WTC11 (cell line): ENCODE measurements around the gene DOCK1. TPM values are rescaled to one million over a fixed set of nuclear protein-coding genes. Genes with fewer than 3 reads are reported as not detected.

Experiments used
- ATAC-seq: fragments of 200-7000 bp; cut with Tn5 transposase; 2 replicates; pipeline ENCODE4 v1.10.0; 2021; ENCODE audit warnings: mild to moderate bottlenecking, moderate library complexity
- CTCF ChIA-PET: fragments of 300-600 bp; sonication (Branson Sonifier 250); formaldehyde crosslinking; loops from one replicate; lab custom pipeline; 2021; ENCODE audit warnings: antibody characterized with exemption; lab: Charles Lee
- POLR2A ChIA-PET: fragments of 350-600 bp; sonication (Branson Sonifier 250); formaldehyde crosslinking; loops from one replicate; lab custom pipeline; 2021; ENCODE audit warnings: antibody characterized with exemption; lab: Charles Lee
- DNase-seq: peaks from one replicate; pipeline ENCODE4 v3.0.0; 2021; ENCODE audit warnings: low spot score
- H3K27ac Mint-ChIP-seq: 2 replicates; pipeline ENCODE4 v1.8.0; 2021; ENCODE audit warnings: mixed read lengths
- H3K27me3 Mint-ChIP-seq: 2 replicates; pipeline ENCODE4 v1.8.0; 2021; ENCODE audit warnings: low read depth, mild to moderate bottlenecking, moderate library complexity, mixed read lengths
- H3K36me3 Mint-ChIP-seq: 2 replicates; pipeline ENCODE4 v1.8.0; 2021; ENCODE audit warnings: mixed read lengths
- H3K4me1 Mint-ChIP-seq: 2 replicates; pipeline ENCODE4 v1.8.0; 2022; ENCODE audit warnings: mixed read lengths
- H3K4me3 Mint-ChIP-seq: 2 replicates; pipeline ENCODE4 v1.8.0; 2021; ENCODE audit warnings: mild to moderate bottlenecking, moderate library complexity, mixed read lengths
- H3K9me3 Mint-ChIP-seq: 2 replicates; pipeline ENCODE4 v1.8.0; 2021; ENCODE audit warnings: mixed read lengths
- ATF6 ChIP-seq: sonication (generic); formaldehyde crosslinking; IDR thresholded peaks from 2 replicates; pipeline ENCODE4 v1.8.1; 2023; ENCODE audit warnings: mild to moderate bottlenecking, missing genetic modification reagents
- CBFB ChIP-seq: sonication (generic); formaldehyde crosslinking; IDR thresholded peaks from 2 replicates; pipeline ENCODE4 v1.8.1; 2022; ENCODE audit warnings: mild to moderate bottlenecking, low read depth, missing genetic modification reagents
- E2F1 ChIP-seq: sonication (generic); formaldehyde crosslinking; IDR thresholded peaks from 2 replicates; pipeline ENCODE4 v1.8.0; 2022; ENCODE audit warnings: mild to moderate bottlenecking, missing genetic modification reagents
- E2F4 ChIP-seq: sonication (generic); formaldehyde crosslinking; IDR thresholded peaks from 2 replicates; pipeline ENCODE4 v1.8.1; 2022; ENCODE audit warnings: low read depth, mild to moderate bottlenecking, moderate library complexity, missing genetic modification reagents, borderline replicate concordance
- ELF4 ChIP-seq: sonication (generic); formaldehyde crosslinking; IDR thresholded peaks from 2 replicates; pipeline ENCODE4 v1.8.1; 2022; ENCODE audit warnings: low read depth, mild to moderate bottlenecking, moderate library complexity, missing genetic modification reagents
- ESRRA ChIP-seq: sonication (generic); formaldehyde crosslinking; IDR thresholded peaks from 2 replicates; pipeline ENCODE4 v1.8.1; 2022; ENCODE audit warnings: mild to moderate bottlenecking, missing genetic modification reagents, borderline replicate concordance
- ETV6 ChIP-seq: sonication (generic); formaldehyde crosslinking; IDR thresholded peaks from 2 replicates; pipeline ENCODE4 v1.8.1; 2022; ENCODE audit warnings: mild to moderate bottlenecking, missing genetic modification reagents
- FOXP1 ChIP-seq: sonication (generic); formaldehyde crosslinking; IDR thresholded peaks from 2 replicates; pipeline ENCODE4 v1.8.0; 2022; ENCODE audit warnings: missing genetic modification reagents, mild to moderate bottlenecking, moderate library complexity, borderline replicate concordance
- GABPB1 ChIP-seq: sonication (generic); formaldehyde crosslinking; IDR thresholded peaks from 2 replicates; pipeline ENCODE4 v1.8.1; 2023; ENCODE audit warnings: mild to moderate bottlenecking, missing genetic modification reagents
- HMGXB4 ChIP-seq: sonication (generic); formaldehyde crosslinking; IDR thresholded peaks from 2 replicates; pipeline ENCODE4 v1.8.1; 2023; ENCODE audit warnings: mild to moderate bottlenecking, moderate library complexity, missing genetic modification reagents
- JUN ChIP-seq: sonication (generic); formaldehyde crosslinking; IDR thresholded peaks from 2 replicates; pipeline ENCODE4 v1.8.0; 2023; ENCODE audit warnings: mild to moderate bottlenecking, missing genetic modification reagents
- MLX ChIP-seq: sonication (generic); formaldehyde crosslinking; IDR thresholded peaks from 2 replicates; pipeline ENCODE4 v1.8.1; 2023; ENCODE audit warnings: mild to moderate bottlenecking, missing genetic modification reagents, moderate library complexity
- MXD4 ChIP-seq: fragments of 250-450 bp; sonication (Bioruptor Pico); IDR thresholded peaks from 2 replicates; pipeline ENCODE4 v1.8.0; 2021; ENCODE audit warnings: mild to moderate bottlenecking, moderate library complexity, borderline replicate concordance
- NR1H2 ChIP-seq: sonication (generic); formaldehyde crosslinking; IDR thresholded peaks from 2 replicates; pipeline ENCODE4 v1.9.0; 2021; ENCODE audit warnings: mild to moderate bottlenecking, moderate library complexity, missing genetic modification reagents
- NR3C1 ChIP-seq: sonication (generic); formaldehyde crosslinking; conservative IDR thresholded peaks from 2 replicates; pipeline ENCODE4 v1.8.1; 2023; ENCODE audit warnings: low read depth, mild to moderate bottlenecking, missing genetic modification reagents
- RORB ChIP-seq: fragments of 250-450 bp; sonication (Bioruptor Pico); IDR thresholded peaks from 2 replicates; pipeline ENCODE4 v1.9.0; 2021; ENCODE audit warnings: mild to moderate bottlenecking
- SOX15 ChIP-seq: fragments of 250-450 bp; sonication (Bioruptor Pico); IDR thresholded peaks from 2 replicates; pipeline ENCODE4 v1.9.0; 2021; ENCODE audit warnings: mild to moderate bottlenecking
- STAT6 ChIP-seq: sonication (generic); formaldehyde crosslinking; conservative IDR thresholded peaks from 2 replicates; pipeline ENCODE4 v1.8.1; 2023; ENCODE audit warnings: mild to moderate bottlenecking, low read depth, missing genetic modification reagents, moderate library complexity
- TCF7 ChIP-seq: sonication (generic); formaldehyde crosslinking; IDR thresholded peaks from 2 replicates; pipeline ENCODE4 v1.8.0; 2022; ENCODE audit warnings: mild to moderate bottlenecking, low read depth, missing genetic modification reagents, moderate library complexity
- TEAD1 ChIP-seq: sonication (generic); formaldehyde crosslinking; IDR thresholded peaks from 2 replicates; pipeline ENCODE4 v1.8.0; 2022; ENCODE audit warnings: mild to moderate bottlenecking, missing genetic modification reagents
- USF2 ChIP-seq: sonication (generic); formaldehyde crosslinking; IDR thresholded peaks from 2 replicates; pipeline ENCODE4 v1.8.1; 2023; ENCODE audit warnings: mild to moderate bottlenecking, missing genetic modification reagents, moderate library complexity
- ZBTB21 ChIP-seq: sonication (generic); formaldehyde crosslinking; IDR thresholded peaks from 2 replicates; pipeline ENCODE4 v1.8.1; 2023; ENCODE audit warnings: mild to moderate bottlenecking, missing genetic modification reagents, borderline replicate concordance
- ZNF317 ChIP-seq: sonication (generic); formaldehyde crosslinking; IDR thresholded peaks from 2 replicates; pipeline ENCODE4 v1.8.1; 2023; ENCODE audit warnings: low read depth, mild to moderate bottlenecking, moderate library complexity, missing genetic modification reagents, borderline replicate concordance
- ZSCAN18 ChIP-seq: fragments of 250-450 bp; sonication (Bioruptor Pico); IDR thresholded peaks from 2 replicates; pipeline ENCODE4 v2.1.2; 2022; ENCODE audit warnings: mild to moderate bottlenecking, moderate library complexity
- total RNA-seq: library from RNA; stranded (reverse); gene quantifications from 3 replicates; pipeline ENCODE4 v1.2.3, GENCODE V29; 2021

The DOCK1 gene
- total RNA-seq, 1 experiment from 2014 or later: 52.1 TPM

- H3K27ac Mint-ChIP-seq: no peak overlapping the region
- no peak overlapping the region for H3K4me3 Mint-ChIP-seq
- ATAC-seq: no peak
- ChIA-PET CTCF (no interaction called here), POLR2A (no interaction called here)
- TF ChIP-seq FOXP1 (no peak), ZBTB21 (CRISPR knock-in tag) (no peak), ATF6 (CRISPR knock-in tag) (no peak), GABPB1 (CRISPR knock-in tag) (no peak), ELF4 (CRISPR knock-in tag) (no peak), NR3C1 (CRISPR knock-in tag) (no peak), ZSCAN18 (CRISPR knock-in tag) (no peak), MXD4 (CRISPR knock-in tag) (no peak), NR1H2 (CRISPR knock-in tag) (no peak), STAT6 (CRISPR knock-in tag) (no peak), TEAD1 (CRISPR knock-in tag) (no peak), JUN (no peak), SOX15 (no peak)
- no peaks in the 10 kb centered on the region for H3K9me3 Mint-ChIP-seq
- H3K36me3 Mint-ChIP-seq: no peaks in the 10 kb centered on the region
- H3K27me3 Mint-ChIP-seq: no peaks in the 10 kb centered on the region
- peaks cover 5% of the 10 kb centered on the region; the same call in 1 of the 2 replicates for H3K4me1 Mint-ChIP-seq
- no peak for DNase-seq
These were observed 414.0 kb downstream of the DOCK1 start for GRCh38 chr10:127319271-127319670.

GRCh38 chr10:127319691-127320090 is 414.5 kb downstream of the DOCK1 start:
- no peak for DNase-seq
- TF ChIP-seq CBFB (CRISPR knock-in tag) (no peak), TCF7 (CRISPR knock-in tag) (no peak), E2F4 (CRISPR knock-in tag) (no peak), ESRRA (no peak), USF2 (CRISPR knock-in tag) (no peak), ZNF317 (no peak), RORB (CRISPR knock-in tag) (no peak), E2F1 (CRISPR knock-in tag) (no peak), MXD4 (CRISPR knock-in tag) (no peak), MLX (CRISPR knock-in tag) (no peak), ETV6 (CRISPR knock-in tag) (no peak), HMGXB4 (CRISPR knock-in tag) (no peak)
- TF ChIP-seq, all 79 proteins: peak for 0
- Mint-ChIP-seq H3K27me3 (no peaks in the 10 kb centered on the region), H3K36me3 (no peaks in the 10 kb centered on the region), H3K9me3 (no peaks in the 10 kb centered on the region), H3K4me3 (no peak overlapping the region), H3K27ac (no peak overlapping the region), H3K4me1 (peaks cover 3% of the 10 kb centered on the region; the same call in 1 of the 2 replicates)
- ChIA-PET POLR2A (interaction anchor here (0.7 kb wide), 1 partner anchor 194 kb away, joined by 6 read pairs; no protein-coding TSS in a partner anchor), CTCF (no interaction called here)
- no peak for ATAC-seq
